ENCODE results near the gene CYB5RL.

DNA sequence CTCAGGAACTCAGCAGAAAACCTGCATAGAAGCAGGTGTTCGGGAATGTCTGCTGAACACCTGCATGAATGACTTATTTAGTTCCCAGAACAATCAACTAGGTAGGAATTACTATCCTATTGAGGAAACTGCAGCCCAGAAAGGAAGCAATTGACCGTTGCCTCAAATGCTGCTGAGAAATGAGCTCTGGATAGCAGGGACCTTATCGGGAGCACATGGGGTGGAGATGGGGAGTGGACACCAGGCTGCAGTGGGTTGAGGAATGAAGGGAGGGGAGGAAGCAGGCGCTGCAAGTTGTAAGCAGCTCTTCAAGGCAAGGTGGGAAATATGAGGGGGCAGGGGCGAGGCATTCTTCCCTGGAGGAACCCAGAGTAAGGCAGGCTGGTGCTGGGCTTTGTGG is 36.3 kb downstream of the CYB5RL start:
- TF ChIP-seq EP300 (IDR thresholded peaks at IDR 0.05) (no peak), POLR2A (IDR thresholded peaks at IDR 0.05) (no peak), POLR2AphosphoS5 (IDR thresholded peaks at IDR 0.05) (no peak)
- TF ChIP-seq, protein P1, sequence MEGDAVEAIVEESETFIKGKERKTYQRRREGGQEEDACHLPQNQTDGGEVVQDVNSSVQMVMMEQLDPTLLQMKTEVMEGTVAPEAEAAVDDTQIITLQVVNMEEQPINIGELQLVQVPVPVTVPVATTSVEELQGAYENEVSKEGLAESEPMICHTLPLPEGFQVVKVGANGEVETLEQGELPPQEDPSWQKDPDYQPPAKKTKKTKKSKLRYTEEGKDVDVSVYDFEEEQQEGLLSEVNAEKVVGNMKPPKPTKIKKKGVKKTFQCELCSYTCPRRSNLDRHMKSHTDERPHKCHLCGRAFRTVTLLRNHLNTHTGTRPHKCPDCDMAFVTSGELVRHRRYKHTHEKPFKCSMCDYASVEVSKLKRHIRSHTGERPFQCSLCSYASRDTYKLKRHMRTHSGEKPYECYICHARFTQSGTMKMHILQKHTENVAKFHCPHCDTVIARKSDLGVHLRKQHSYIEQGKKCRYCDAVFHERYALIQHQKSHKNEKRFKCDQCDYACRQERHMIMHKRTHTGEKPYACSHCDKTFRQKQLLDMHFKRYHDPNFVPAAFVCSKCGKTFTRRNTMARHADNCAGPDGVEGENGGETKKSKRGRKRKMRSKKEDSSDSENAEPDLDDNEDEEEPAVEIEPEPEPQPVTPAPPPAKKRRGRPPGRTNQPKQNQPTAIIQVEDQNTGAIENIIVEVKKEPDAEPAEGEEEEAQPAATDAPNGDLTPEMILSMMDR (IDR thresholded peaks at IDR 0.05) = no peak

Measured in upper lobe of left lung (tissue), 4 donors.